Measurements from ENCODE around the gene TP53BP2.

DNA sequence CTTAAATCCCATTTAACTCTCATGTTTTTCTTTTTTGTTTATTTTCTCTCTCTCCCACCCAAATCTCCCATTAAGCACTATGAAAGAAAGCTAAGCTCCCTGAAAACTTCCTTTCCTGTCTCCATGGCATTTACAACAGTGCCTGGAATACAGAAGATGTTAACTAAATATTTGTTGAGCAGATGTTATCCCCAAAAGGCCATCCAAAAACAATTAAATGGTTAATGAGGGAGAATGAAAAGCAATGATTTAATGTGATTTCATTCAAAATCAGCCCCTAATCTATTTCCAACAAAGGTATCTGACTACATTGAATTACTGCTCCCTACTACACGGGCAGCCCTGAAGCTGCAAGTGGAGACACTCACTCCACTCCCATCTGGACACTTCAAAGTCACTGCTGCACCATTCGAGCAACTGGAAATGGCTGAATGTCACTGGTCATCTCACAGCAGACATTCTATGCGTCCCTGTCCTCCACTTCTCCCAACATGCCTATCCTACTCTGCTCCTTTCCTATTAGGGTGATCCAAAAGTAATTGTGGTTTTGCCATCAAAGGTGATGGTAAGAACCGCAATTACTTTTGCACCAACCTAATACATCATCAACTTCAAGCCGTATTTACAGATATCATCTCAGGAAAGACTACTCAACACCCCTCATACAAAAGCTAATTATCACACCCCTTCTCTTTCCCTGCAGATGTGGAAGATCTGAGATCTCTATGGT lies 7.5 kb downstream of the TP53BP2 start:
- TF ChIP-seq, protein P1, sequence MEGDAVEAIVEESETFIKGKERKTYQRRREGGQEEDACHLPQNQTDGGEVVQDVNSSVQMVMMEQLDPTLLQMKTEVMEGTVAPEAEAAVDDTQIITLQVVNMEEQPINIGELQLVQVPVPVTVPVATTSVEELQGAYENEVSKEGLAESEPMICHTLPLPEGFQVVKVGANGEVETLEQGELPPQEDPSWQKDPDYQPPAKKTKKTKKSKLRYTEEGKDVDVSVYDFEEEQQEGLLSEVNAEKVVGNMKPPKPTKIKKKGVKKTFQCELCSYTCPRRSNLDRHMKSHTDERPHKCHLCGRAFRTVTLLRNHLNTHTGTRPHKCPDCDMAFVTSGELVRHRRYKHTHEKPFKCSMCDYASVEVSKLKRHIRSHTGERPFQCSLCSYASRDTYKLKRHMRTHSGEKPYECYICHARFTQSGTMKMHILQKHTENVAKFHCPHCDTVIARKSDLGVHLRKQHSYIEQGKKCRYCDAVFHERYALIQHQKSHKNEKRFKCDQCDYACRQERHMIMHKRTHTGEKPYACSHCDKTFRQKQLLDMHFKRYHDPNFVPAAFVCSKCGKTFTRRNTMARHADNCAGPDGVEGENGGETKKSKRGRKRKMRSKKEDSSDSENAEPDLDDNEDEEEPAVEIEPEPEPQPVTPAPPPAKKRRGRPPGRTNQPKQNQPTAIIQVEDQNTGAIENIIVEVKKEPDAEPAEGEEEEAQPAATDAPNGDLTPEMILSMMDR (IDR thresholded peaks at IDR 0.05) = no peak
- TF ChIP-seq POLR2A (IDR thresholded peaks at IDR 0.05) = no peak

Data from Peyer's patch (tissue), 4 donors.